K562 (cell line): ENCODE measurements around the gene SLC4A2. TPM values are rescaled to one million over a fixed set of nuclear protein-coding genes. Genes with fewer than 3 reads are reported as not detected.

ENCODE experiments used
- CC2D1A ChIP-seq: fragments of 450-650 bp; IDR thresholded peaks from 2 replicates; pipeline ENCODE4 v1.6.1; 2017; ENCODE audit warnings: mild to moderate bottlenecking
- ELF1 ChIP-seq: fragments of 200-800 bp; sonication (Bioruptor generic); IDR thresholded peaks from 2 replicates; pipeline ENCODE4 v1.6.1; 2016; ENCODE audit warnings: missing genetic modification characterization, missing compliant biosample characterization
- FOXK1 ChIP-seq: sonication (generic); formaldehyde crosslinking; IDR thresholded peaks from 2 replicates; pipeline ENCODE4 v1.8.0; 2022; ENCODE audit warnings: missing genetic modification reagents, mild to moderate bottlenecking, borderline replicate concordance
- HDGF ChIP-seq: fragments of 450-650 bp; IDR thresholded peaks from 2 replicates; pipeline ENCODE4 v1.6.1; 2016
- HMGN3 ChIP-seq: IDR thresholded peaks from 2 replicates; pipeline ENCODE4 v1.6.1; 2011; ENCODE audit warnings: borderline replicate concordance, low read depth, mild to moderate bottlenecking, mixed read lengths, low read length; ENCODE audit not compliant: insufficient read length; ENCODE audit errors: extremely low read depth
- MTA1 ChIP-seq: fragments of 450-650 bp; IDR thresholded peaks from 2 replicates; pipeline ENCODE4 v1.6.1; 2017; ENCODE audit warnings: borderline replicate concordance
- NFIC ChIP-seq: fragments of 450-650 bp; IDR thresholded peaks from 2 replicates; pipeline ENCODE4 v1.6.1; 2017; ENCODE audit warnings: mild to moderate bottlenecking, inconsistent platforms
- SRSF7 ChIP-seq: fragments of 200-400 bp; formaldehyde crosslinking; optimal IDR thresholded peaks from 2 replicates; pipeline ENCODE3; 2017; ENCODE audit warnings: mild to moderate bottlenecking, low read depth, low read length
- TEAD1 ChIP-seq, 2 experiments: fragments of 450-650 bp in 1 of 2; sonication (generic) in 1 of 2; formaldehyde crosslinking; IDR thresholded peaks; 2 replicates each; pipeline versions ENCODE4 v1.4.0 to v1.8.0; 2020 to 2022; ENCODE audit warnings: mild to moderate bottlenecking in 2 of 2, missing genetic modification reagents in 1 of 2
- U2AF1 ChIP-seq: fragments of 200-400 bp; formaldehyde crosslinking; optimal IDR thresholded peaks from 2 replicates; pipeline ENCODE3; 2017; ENCODE audit warnings: mild to moderate bottlenecking, low read depth, low read length, moderate library complexity
- ZBTB2 ChIP-seq: fragments of 450-650 bp; IDR thresholded peaks from 2 replicates; pipeline ENCODE4 v1.6.1; 2016; ENCODE audit warnings: antibody characterized with exemption
- ZBTB40 ChIP-seq, 2 experiments: fragments of 450-650 bp in 1 of 2; sonication (generic) in 1 of 2; formaldehyde crosslinking in 1 of 2; IDR thresholded peaks; 2 replicates each; pipeline versions ENCODE4 v1.7.1 to v1.9.0; 2016 to 2022; ENCODE audit warnings: inconsistent platforms in 1 of 2, mild to moderate bottlenecking in 1 of 2, missing genetic modification reagents in 1 of 2
- ZNF354B ChIP-seq: fragments of 250-450 bp; sonication (Bioruptor Pico); IDR thresholded peaks from 2 replicates; pipeline ENCODE4 v1.4.0; 2020
- ZNF551 ChIP-seq: fragments of 250-450 bp; sonication (Bioruptor Pico); IDR thresholded peaks from 2 replicates; pipeline ENCODE4 v1.5.0; 2021; ENCODE audit warnings: mild to moderate bottlenecking, moderate library complexity
- ZNF77 ChIP-seq: fragments of 250-450 bp; sonication (Bioruptor Pico); IDR thresholded peaks from 2 replicates; pipeline ENCODE4 v1.5.0; 2020
- polyA plus RNA-seq, 8 experiments: library from polyadenylated mRNA; depleted of rRNA in 4 of 8; stranded (reverse) in 5 of 8; unstranded in 3 of 8; fragments of >200 nt; fragmentation: Nextera tagmentation in 2 of 8; fragmentation: Illumina TruSeq in 1 of 8; extraction: Ambion mirVana in 2 of 8; extraction: Trizol in 1 of 8; gene quantifications; 2 replicates each; pipeline versions ENCODE4 v1.2.1 to v1.2.3, GENCODE V29; 2011 to 2014; ENCODE audit warnings: inconsistent platforms in 1 of 8, missing spikeins in 1 of 8
- total RNA-seq, 7 experiments: library from RNA; depleted of rRNA in 6 of 7; stranded (reverse); fragments of >200 nt in 6 of 7; fragmentation: Illumina TruSeq in 2 of 7; extraction: Trizol in 2 of 7; gene quantifications; 2 replicates each; pipeline versions ENCODE4 v1.2.1 to v1.2.3, GENCODE V29; 2011 to 2021; ENCODE audit warnings: low replicate concordance in 1 of 7
- TF ChIP-seq, protein P1 (sequence below): fragments of 450-650 bp; IDR thresholded peaks from 2 replicates; pipeline ENCODE4 v1.6.1; 2016; ENCODE audit warnings: borderline replicate concordance

The SLC4A2 gene
- total and polyA plus RNA-seq, 9 of the 15 experiments (the other 6 are each of a cell fraction or from before 2014, with no cell fraction given) = 11.4 to 375 (median 130) TPM

GRCh38 chr7:151012031-151012692 is 47.2 kb upstream of the SLC4A2 start (continued):
- TF ChIP-seq ZBTB40 (IDR thresholded peaks at IDR 0.05) (0 out of 2 replicates have a peak, but pooled peaks have one; percentile 8), ZBTB40 (CRISPR knock-in tag; IDR thresholded peaks at IDR 0.05) (no peak), TEAD1 (CRISPR knock-in tag; IDR thresholded peaks at IDR 0.05) (no peak), SRSF7 (no peak), ZNF354B (CRISPR knock-in tag) (no peak), ZNF551 (CRISPR knock-in tag) (no peak), NFIC (0 out of 2 replicates have a peak, but pooled peaks have one; percentile 22), U2AF1 (no peak), HDGF (0 out of 2 replicates have a peak, but pooled peaks have one; percentile 63), MTA1 (no peak; the same call in 1 of the 2 replicates), ELF1 (tag) (no peak), ZBTB2 (no peak), FOXK1 (no peak), ZNF77 (no peak), CC2D1A (no peak), HMGN3 (no peak)
- TF ChIP-seq, protein P1, sequence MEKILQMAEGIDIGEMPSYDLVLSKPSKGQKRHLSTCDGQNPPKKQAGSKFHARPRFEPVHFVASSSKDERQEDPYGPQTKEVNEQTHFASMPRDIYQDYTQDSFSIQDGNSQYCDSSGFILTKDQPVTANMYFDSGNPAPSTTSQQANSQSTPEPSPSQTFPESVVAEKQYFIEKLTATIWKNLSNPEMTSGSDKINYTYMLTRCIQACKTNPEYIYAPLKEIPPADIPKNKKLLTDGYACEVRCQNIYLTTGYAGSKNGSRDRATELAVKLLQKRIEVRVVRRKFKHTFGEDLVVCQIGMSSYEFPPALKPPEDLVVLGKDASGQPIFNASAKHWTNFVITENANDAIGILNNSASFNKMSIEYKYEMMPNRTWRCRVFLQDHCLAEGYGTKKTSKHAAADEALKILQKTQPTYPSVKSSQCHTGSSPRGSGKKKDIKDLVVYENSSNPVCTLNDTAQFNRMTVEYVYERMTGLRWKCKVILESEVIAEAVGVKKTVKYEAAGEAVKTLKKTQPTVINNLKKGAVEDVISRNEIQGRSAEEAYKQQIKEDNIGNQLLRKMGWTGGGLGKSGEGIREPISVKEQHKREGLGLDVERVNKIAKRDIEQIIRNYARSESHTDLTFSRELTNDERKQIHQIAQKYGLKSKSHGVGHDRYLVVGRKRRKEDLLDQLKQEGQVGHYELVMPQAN = peak; percentile 50; the same call in 1 of the 2 replicates
